SK-N-SH (cell line): ENCODE results near the gene ABLIM2. TPM values are rescaled to one million over a fixed set of nuclear protein-coding genes. Genes with fewer than 3 reads are reported as not detected.

ENCODE experiments used
- CTCF ChIA-PET: fragments of 300-600, 350-600 bp; formaldehyde crosslinking; extraction: SDS; loops from one replicate; lab custom pipeline; 2021; lab: Yijun Ruan, JAX
- POLR2A ChIA-PET: fragments of 350-600 bp; sonication (Branson Sonifier 250); formaldehyde crosslinking; extraction: SDS; loops from one replicate; lab custom pipeline; 2020; ENCODE audit warnings: antibody characterized with exemption, inconsistent platforms; lab: Yijun Ruan, JAX
- DNase-seq: peaks from one replicate; pipeline ENCODE4 v3.0.0; 2012
- H2AFZ ChIP-seq: fragments of 200-600 bp; sonication (generic); 2 replicates; pipeline ENCODE4 v1.8.1; 2016; ENCODE audit warnings: antibody characterized with exemption, mild to moderate bottlenecking, low read depth
- H3F3A ChIP-seq: fragments of 200-600 bp; sonication (generic); replicated peaks from 2 replicates; pipeline ENCODE3; 2016; ENCODE audit warnings: antibody characterized with exemption, mild to moderate bottlenecking; ENCODE audit not compliant: insufficient read depth
- H3K27ac ChIP-seq, 2 experiments: fragments of 200-500 bp in 1 of 2; fragments of 200-600 bp in 1 of 2; sonication (Bioruptor generic) in 1 of 2; sonication (generic), shearing (Covaris generic) in 1 of 2; 2 replicates each; pipeline versions ENCODE4 v1.5.1 to v1.6.1; 2014 to 2016; ENCODE audit warnings: low read depth in 2 of 2, inconsistent platforms in 1 of 2, low read length in 1 of 2, mild to moderate bottlenecking in 1 of 2, mixed read lengths in 1 of 2
- H3K27me3 ChIP-seq: fragments of 200-600 bp; sonication (generic), shearing (Covaris generic); 2 replicates; pipeline ENCODE4 v1.6.1; 2016; ENCODE audit warnings: mixed run types; ENCODE audit not compliant: insufficient read depth
- H3K36me3 ChIP-seq, 2 experiments: fragments of 200-500 bp in 1 of 2; fragments of 200-600 bp in 1 of 2; sonication (Bioruptor generic) in 1 of 2; sonication (generic) in 1 of 2; replicated peaks in 1 of 2; 2 replicates each; pipeline versions ENCODE3 to v1.5.1; 2014 to 2016; ENCODE audit warnings: low read length in 1 of 2, mild to moderate bottlenecking in 1 of 2; ENCODE audit not compliant: insufficient read depth in 2 of 2, control insufficient read depth in 1 of 2
- H3K4me1 ChIP-seq, 2 experiments: fragments of 200-500 bp in 1 of 2; fragments of 200-600 bp in 1 of 2; sonication (Bioruptor generic) in 1 of 2; sonication (generic), shearing (Covaris generic) in 1 of 2; 2 replicates each; pipeline versions ENCODE4 v1.5.1 to v1.6.1; 2014 to 2016; ENCODE audit warnings: low read depth in 1 of 2, low read length in 1 of 2, mixed run types in 1 of 2; ENCODE audit not compliant: insufficient read depth in 2 of 2, control insufficient read depth in 1 of 2
- H3K4me2 ChIP-seq: fragments of 200-600 bp; sonication (generic), shearing (Covaris generic); 2 replicates; pipeline ENCODE4 v1.6.1; 2017; ENCODE audit warnings: mixed run types
- H3K4me3 ChIP-seq, 2 experiments: fragments of 200-500 bp in 1 of 2; fragments of 200-600 bp in 1 of 2; sonication (Bioruptor generic) in 1 of 2; sonication (generic), shearing (Covaris generic) in 1 of 2; 2 replicates each; pipeline versions ENCODE4 v1.5.1 to v1.8.1; 2014 to 2016; ENCODE audit warnings: low read depth in 2 of 2, inconsistent platforms in 1 of 2, low read length in 1 of 2, mild to moderate bottlenecking in 1 of 2, mixed read lengths in 1 of 2, moderate library complexity in 1 of 2
- H3K79me2 ChIP-seq: fragments of 200-600 bp; sonication (generic); 2 replicates; pipeline ENCODE4 v1.8.1; 2017; ENCODE audit warnings: mild to moderate bottlenecking; ENCODE audit not compliant: insufficient read depth
- H3K9ac ChIP-seq: fragments of 200-600 bp; sonication (generic); 2 replicates; pipeline ENCODE4 v1.6.1; 2017; ENCODE audit warnings: mixed run types
- H3K9me2 ChIP-seq: fragments of 200-600 bp; sonication (generic); 2 replicates; pipeline ENCODE4 v1.6.1; 2017; ENCODE audit warnings: mixed run types
- H3K9me3 ChIP-seq: fragments of 200-600 bp; sonication (generic); 2 replicates; pipeline ENCODE4 v1.6.1; 2017; ENCODE audit warnings: mixed run types, mild to moderate bottlenecking, moderate library complexity
- H4K20me1 ChIP-seq: fragments of 200-600 bp; sonication (generic); 2 replicates; pipeline ENCODE4 v1.6.1; 2017; ENCODE audit warnings: mild to moderate bottlenecking, mixed run types; ENCODE audit not compliant: insufficient read depth
- CHD2 ChIP-seq: fragments of 150-350 bp; IDR thresholded peaks from 2 replicates; pipeline ENCODE4 v1.6.1; 2018; ENCODE audit warnings: low read length; ENCODE audit not compliant: partially characterized antibody
- EP300 ChIP-seq, 2 experiments: IDR thresholded peaks; 2 replicates each; pipeline versions ENCODE4 v1.4.0 to v1.6.1; 2012; ENCODE audit warnings: borderline replicate concordance in 1 of 2, low read depth in 1 of 2, low read length in 1 of 2
- FOSL2 ChIP-seq: IDR thresholded peaks from 2 replicates; pipeline ENCODE4 v1.4.0; 2012; ENCODE audit warnings: low read depth, mild to moderate bottlenecking, moderate library complexity, borderline replicate concordance
- FOXJ3 ChIP-seq: sonication (generic); formaldehyde crosslinking; IDR thresholded peaks from 2 replicates; pipeline ENCODE4 v1.5.1; 2020; ENCODE audit warnings: mild to moderate bottlenecking, missing genetic modification reagents
- GATA2 ChIP-seq: sonication (generic); formaldehyde crosslinking; IDR thresholded peaks from 2 replicates; pipeline ENCODE4 v1.5.0; 2020; ENCODE audit warnings: mild to moderate bottlenecking, missing genetic modification reagents
- JUND ChIP-seq: IDR thresholded peaks from 2 replicates; pipeline ENCODE4 v1.4.0; 2012
- MXI1 ChIP-seq: IDR thresholded peaks from 2 replicates; pipeline ENCODE4 v1.6.1; 2012; ENCODE audit warnings: mild to moderate bottlenecking, low read depth, low read length, improper control_type of control experiment
- NRF1 ChIP-seq: IDR thresholded peaks from 2 replicates; pipeline ENCODE4 v1.6.1; 2012; ENCODE audit warnings: low read depth, mild to moderate bottlenecking, low read length
- RCOR1 ChIP-seq: fragments of 150-350 bp; IDR thresholded peaks from 2 replicates; pipeline ENCODE4 v1.6.1; 2017; ENCODE audit warnings: antibody characterized with exemption, low read length
- RXRA ChIP-seq: IDR thresholded peaks from 2 replicates; pipeline ENCODE4 v1.4.0; 2012; ENCODE audit warnings: low read depth, mild to moderate bottlenecking, borderline replicate concordance
- TAF1 ChIP-seq: IDR thresholded peaks from 2 replicates; pipeline ENCODE4 v1.6.1; 2012; ENCODE audit warnings: low read depth, mild to moderate bottlenecking, low read length, moderate library complexity, borderline replicate concordance
- TCF12 ChIP-seq: IDR thresholded peaks from 2 replicates; pipeline ENCODE4 v1.4.0; 2012
- WGBS: methylation state at CpG from one replicate; pipeline ENCODE4 v1.1.6; 2017; ENCODE audit warnings: low lambda C conversion rate; 5-methylcytosine and 5-hydroxymethylcytosine counted together
- polyA plus RNA-seq, 3 experiments: library from polyadenylated mRNA; depleted of rRNA; stranded (reverse); fragments of >200 nt; gene quantifications; 2 replicates each; pipeline ENCODE4 v1.2.3, GENCODE V29; 2012
- TF ChIP-seq, protein P1 (sequence below): IDR thresholded peaks from 2 replicates; pipeline ENCODE4 v1.4.0; 2012; ENCODE audit warnings: low read depth, borderline replicate concordance
- TF ChIP-seq, protein P2 (sequence below): fragments of 200-600 bp; sonication (generic); IDR thresholded peaks from 2 replicates; pipeline ENCODE4 v1.6.1; 2017; ENCODE audit warnings: antibody characterized with exemption, mild to moderate bottlenecking, moderate library complexity
- TF ChIP-seq, protein P3 (sequence below): IDR thresholded peaks from 2 replicates; pipeline ENCODE4; 2012
- TF ChIP-seq, protein P4 (sequence below): IDR thresholded peaks from 2 replicates; pipeline ENCODE4 v1.4.0; 2012; ENCODE audit warnings: low read depth, borderline replicate concordance
- TF ChIP-seq, protein P5 (sequence below): IDR thresholded peaks from 2 replicates; pipeline ENCODE4 v1.4.0; 2012; ENCODE audit warnings: low read depth

Gene ABLIM2
- polyA plus RNA-seq, 1 of the 3 experiments (the other 2 are of a cell fraction): 0.53 TPM

DNA sequence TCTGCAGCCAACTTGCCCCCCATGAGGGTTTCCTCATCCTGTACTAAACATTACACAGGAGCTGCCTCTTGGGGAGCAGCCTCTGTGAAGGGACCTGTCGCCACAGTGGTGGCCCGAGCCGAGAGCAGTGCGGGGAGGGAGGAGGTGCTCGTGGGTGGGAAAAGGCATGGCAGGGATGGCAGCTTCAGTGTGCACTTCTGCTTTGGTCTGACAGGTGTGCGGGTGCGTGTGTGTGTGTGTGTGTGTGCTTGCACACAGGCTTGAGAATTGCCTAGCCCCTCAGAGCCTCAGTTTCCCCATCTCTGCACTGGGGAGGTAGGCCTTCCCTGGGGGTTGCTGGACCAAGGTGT, 44.4 kb upstream of the ABLIM2 start (continued):
- TF ChIP-seq MXI1: no peak
- no peak for TF ChIP-seq JUND
- TF ChIP-seq FOXJ3 (CRISPR knock-in tag): no peak
- no peak for TF ChIP-seq TCF12
- TF ChIP-seq, protein P1, sequence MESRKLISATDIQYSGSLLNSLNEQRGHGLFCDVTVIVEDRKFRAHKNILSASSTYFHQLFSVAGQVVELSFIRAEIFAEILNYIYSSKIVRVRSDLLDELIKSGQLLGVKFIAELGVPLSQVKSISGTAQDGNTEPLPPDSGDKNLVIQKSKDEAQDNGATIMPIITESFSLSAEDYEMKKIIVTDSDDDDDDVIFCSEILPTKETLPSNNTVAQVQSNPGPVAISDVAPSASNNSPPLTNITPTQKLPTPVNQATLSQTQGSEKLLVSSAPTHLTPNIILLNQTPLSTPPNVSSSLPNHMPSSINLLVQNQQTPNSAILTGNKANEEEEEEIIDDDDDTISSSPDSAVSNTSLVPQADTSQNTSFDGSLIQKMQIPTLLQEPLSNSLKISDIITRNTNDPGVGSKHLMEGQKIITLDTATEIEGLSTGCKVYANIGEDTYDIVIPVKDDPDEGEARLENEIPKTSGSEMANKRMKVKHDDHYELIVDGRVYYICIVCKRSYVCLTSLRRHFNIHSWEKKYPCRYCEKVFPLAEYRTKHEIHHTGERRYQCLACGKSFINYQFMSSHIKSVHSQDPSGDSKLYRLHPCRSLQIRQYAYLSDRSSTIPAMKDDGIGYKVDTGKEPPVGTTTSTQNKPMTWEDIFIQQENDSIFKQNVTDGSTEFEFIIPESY: no peak
- TF ChIP-seq, protein P2, sequence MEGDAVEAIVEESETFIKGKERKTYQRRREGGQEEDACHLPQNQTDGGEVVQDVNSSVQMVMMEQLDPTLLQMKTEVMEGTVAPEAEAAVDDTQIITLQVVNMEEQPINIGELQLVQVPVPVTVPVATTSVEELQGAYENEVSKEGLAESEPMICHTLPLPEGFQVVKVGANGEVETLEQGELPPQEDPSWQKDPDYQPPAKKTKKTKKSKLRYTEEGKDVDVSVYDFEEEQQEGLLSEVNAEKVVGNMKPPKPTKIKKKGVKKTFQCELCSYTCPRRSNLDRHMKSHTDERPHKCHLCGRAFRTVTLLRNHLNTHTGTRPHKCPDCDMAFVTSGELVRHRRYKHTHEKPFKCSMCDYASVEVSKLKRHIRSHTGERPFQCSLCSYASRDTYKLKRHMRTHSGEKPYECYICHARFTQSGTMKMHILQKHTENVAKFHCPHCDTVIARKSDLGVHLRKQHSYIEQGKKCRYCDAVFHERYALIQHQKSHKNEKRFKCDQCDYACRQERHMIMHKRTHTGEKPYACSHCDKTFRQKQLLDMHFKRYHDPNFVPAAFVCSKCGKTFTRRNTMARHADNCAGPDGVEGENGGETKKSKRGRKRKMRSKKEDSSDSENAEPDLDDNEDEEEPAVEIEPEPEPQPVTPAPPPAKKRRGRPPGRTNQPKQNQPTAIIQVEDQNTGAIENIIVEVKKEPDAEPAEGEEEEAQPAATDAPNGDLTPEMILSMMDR: no peak

DNA sequence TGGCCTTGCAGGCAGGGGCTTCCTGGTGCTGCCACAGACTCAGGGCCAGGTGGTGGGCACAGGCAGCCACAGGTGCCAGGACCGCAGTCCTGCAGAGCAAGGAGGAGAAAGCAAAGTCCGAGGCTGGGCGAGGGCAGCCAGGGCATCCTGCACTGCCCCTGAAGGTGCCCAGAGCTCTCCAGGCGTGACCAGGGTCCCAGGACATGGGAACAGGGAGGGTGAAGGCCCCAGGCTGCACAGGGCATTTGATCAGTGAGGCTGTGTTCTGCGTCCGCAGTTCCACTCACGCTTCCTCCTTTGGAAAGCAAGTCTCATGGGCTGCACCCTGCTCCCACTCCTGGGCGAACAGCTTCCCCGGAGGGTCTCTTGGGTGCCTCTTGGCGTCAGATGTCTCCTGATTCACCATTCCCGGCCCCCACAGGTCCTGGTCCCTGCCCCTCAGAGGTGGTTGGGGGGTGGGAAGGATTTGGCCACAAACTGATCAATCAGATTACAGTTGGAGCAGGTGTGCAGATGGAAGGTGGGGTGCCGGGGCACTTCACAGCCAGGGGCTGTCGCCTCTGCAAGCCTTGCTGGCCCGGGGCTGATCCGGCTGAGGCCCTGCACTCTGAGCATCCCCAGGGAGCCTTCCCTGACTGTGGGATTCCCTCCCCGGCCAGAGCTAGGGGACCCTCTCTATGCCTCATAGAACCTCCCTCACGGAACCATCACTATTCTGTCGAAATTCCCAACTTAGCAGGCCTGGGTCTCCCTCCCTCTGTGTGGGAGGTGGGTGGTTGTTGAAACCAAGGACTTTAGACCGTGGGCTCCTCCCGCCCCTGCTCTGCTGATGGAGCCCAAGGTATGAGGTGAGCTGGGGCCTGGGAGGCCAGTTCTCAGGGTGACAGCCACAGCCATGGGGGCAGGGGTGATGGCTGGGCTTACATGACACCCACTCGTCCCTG, 43.8 kb upstream of the ABLIM2 start:
- CTCF ChIA-PET: interaction anchor here (1.1 to 1.8 kb wide), 7 partner anchors 8 to 43 kb away, joined by 3 to 8 read pairs (median 4); no protein-coding TSS in a partner anchor
- no peaks in the 10 kb centered on the region for H3K9me3 ChIP-seq
- no peak overlapping the region for H3K4me2 ChIP-seq
- H3K4me3 ChIP-seq: no peak overlapping the region
- no peak overlapping the region for H3K27ac ChIP-seq
- no peaks in the 10 kb centered on the region for H3K27me3 ChIP-seq
- POLR2A ChIA-PET: no interaction called here
- H3K9ac ChIP-seq: no peak overlapping the region
- H3K79me2 ChIP-seq: no peaks in the 10 kb centered on the region
- DNase-seq: no peak
- H3F3A ChIP-seq: no peaks in the 10 kb centered on the region
- H3K4me1 ChIP-seq: peaks cover 13 to 77% of the 10 kb centered on the region in 2 experiments; a peak in 2 of 4 replicates
- no peak overlapping the region for H2AFZ ChIP-seq
- H3K36me3 ChIP-seq: no peaks in the 10 kb centered on the region
- TF ChIP-seq, protein P3, sequence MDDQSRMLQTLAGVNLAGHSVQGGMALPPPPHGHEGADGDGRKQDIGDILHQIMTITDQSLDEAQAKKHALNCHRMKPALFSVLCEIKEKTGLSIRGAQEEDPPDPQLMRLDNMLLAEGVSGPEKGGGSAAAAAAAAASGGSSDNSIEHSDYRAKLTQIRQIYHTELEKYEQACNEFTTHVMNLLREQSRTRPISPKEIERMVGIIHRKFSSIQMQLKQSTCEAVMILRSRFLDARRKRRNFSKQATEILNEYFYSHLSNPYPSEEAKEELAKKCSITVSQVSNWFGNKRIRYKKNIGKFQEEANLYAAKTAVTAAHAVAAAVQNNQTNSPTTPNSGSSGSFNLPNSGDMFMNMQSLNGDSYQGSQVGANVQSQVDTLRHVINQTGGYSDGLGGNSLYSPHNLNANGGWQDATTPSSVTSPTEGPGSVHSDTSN: no peak
- TF ChIP-seq EP300 (IDR thresholded peaks at IDR 0.05; ENCODE audit: borderline replicate concordance in 1 of 2, low read depth in 1 of 2, low read length in 1 of 2) (no peak), RCOR1 (no peak), NRF1 (no peak), CHD2 (no peak), RXRA (no peak), TAF1 (no peak), FOSL2 (no peak), GATA2 (CRISPR knock-in tag) (no peak)
- TF ChIP-seq, protein P4, sequence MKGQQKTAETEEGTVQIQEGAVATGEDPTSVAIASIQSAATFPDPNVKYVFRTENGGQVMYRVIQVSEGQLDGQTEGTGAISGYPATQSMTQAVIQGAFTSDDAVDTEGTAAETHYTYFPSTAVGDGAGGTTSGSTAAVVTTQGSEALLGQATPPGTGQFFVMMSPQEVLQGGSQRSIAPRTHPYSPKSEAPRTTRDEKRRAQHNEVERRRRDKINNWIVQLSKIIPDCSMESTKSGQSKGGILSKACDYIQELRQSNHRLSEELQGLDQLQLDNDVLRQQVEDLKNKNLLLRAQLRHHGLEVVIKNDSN: no peak
- TF ChIP-seq, protein P2: no peak
- TF ChIP-seq, protein P5, sequence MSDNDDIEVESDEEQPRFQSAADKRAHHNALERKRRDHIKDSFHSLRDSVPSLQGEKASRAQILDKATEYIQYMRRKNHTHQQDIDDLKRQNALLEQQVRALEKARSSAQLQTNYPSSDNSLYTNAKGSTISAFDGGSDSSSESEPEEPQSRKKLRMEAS: no peak
- TF ChIP-seq, all 33 proteins: peak for 0
- 82% methylated on average over 5 of the region's 21 CpGs for WGBS
- no peaks in the 10 kb centered on the region for H3K9me2 ChIP-seq
- H4K20me1 ChIP-seq: no peaks in the 10 kb centered on the region
